NCI-H1105 treated with DMSO at 0.1 percent for 48 hours (cell line): ENCODE results near the gene LHFPL2.
A peak's percentile ranks its signal among the peaks of the same experiment; 100 is the strongest.
"Not testable (repeated sequence)": the region's sequence is repeated elsewhere in the genome, so short reads cannot be mapped to it uniquely, and the experiment has no call there.

Experiments used
- DNase-seq: peaks from one replicate; lab custom pipeline; 2025; lab: John Stamatoyannopoulos, UW

The LHFPL2 gene

GRCh38 chr5:78648359-78649210 is at the start of gene LHFPL2:
Gene LHFPL2 (minus strand): TSS chr5:78648772. CDS start chr5:78510213, 138,559 bp downstream.
- DNase-seq = peak; percentile 35

GRCh38 chr5:78696637-78697036 is 48.1 kb upstream of the LHFPL2 start:
- DNase-seq = no peak

- not testable (repeated sequence) for DNase-seq
Observed at GRCh38 chr5:78696052-78696451, 47.5 kb upstream of the LHFPL2 start.

- no peak for DNase-seq
Observed at GRCh38 chr5:78693339-78693738, 44.8 kb upstream of the LHFPL2 start.

GRCh38 chr5:78691084-78691960 is 42.8 kb upstream of the LHFPL2 start:
- DNase-seq = no peak

GRCh38 chr5:78690253-78690972 is 41.8 kb upstream of the LHFPL2 start:
- DNase-seq = no peak

- no peak for DNase-seq
Observed at GRCh38 chr5:78689540-78690252, 41.1 kb upstream of the LHFPL2 start.

GRCh38 chr5:78687514-78687913 is 38.9 kb upstream of the LHFPL2 start:
- DNase-seq = not testable (repeated sequence)

GRCh38 chr5:78683905-78684304 is 35.3 kb upstream of the LHFPL2 start:
- not testable (repeated sequence) for DNase-seq

- DNase-seq = no peak
Observed at GRCh38 chr5:78679905-78680304, 31.3 kb upstream of the LHFPL2 start.

GRCh38 chr5:78677777-78678668 is 29.5 kb upstream of the LHFPL2 start:
- DNase-seq = no peak

- no peak for DNase-seq
Observed at GRCh38 chr5:78675956-78676730, 27.6 kb upstream of the LHFPL2 start.

- not testable (repeated sequence) for DNase-seq
Observed at GRCh38 chr5:78673827-78674226, 25.3 kb upstream of the LHFPL2 start.

GRCh38 chr5:78672154-78672553 is 23.6 kb upstream of the LHFPL2 start:
- DNase-seq = no peak

GRCh38 chr5:78671609-78672008 is 23.0 kb upstream of the LHFPL2 start:
- DNase-seq = no peak

GRCh38 chr5:78670701-78671269 is 22.2 kb upstream of the LHFPL2 start:
- DNase-seq = no peak

GRCh38 chr5:78669331-78669730 is 20.8 kb upstream of the LHFPL2 start:
- DNase-seq = no peak

GRCh38 chr5:78667461-78668103 is 19.0 kb upstream of the LHFPL2 start:
- no peak for DNase-seq

- not testable (repeated sequence) for DNase-seq
Observed at GRCh38 chr5:78666975-78667374, 18.4 kb upstream of the LHFPL2 start.
